Tibial nerve (tissue), 4 donors: ENCODE results near the gene GLUD1. TPM values are rescaled to one million over a fixed set of nuclear protein-coding genes. Genes with fewer than 3 reads are reported as not detected.
"Not testable (repeated sequence)": the region's sequence is repeated elsewhere in the genome, so short reads cannot be mapped to it uniquely, and the experiment has no call there.

ENCODE experiments used
- DNase-seq, 2 donors: peaks; one replicate each; pipeline ENCODE4 v3.0.0-alpha.2; 2019; ENCODE audit warnings: low spot score in 2 of 2
- H3K27ac ChIP-seq, 4 donors: fragments of 200-600 bp; sonication (generic) in 3 of 4; one replicate each; pipeline ENCODE4 v1.5.1; 2017 to 2019; ENCODE audit warnings: mild to moderate bottlenecking in 1 of 4
- H3K27me3 ChIP-seq, 2 donors: fragments of 200-600 bp; sonication (generic) in 1 of 2; one replicate each; pipeline versions ENCODE4 v1.5.1 to v1.6.0; 2017 to 2019
- H3K36me3 ChIP-seq, 3 donors: fragments of 200-600 bp; sonication (generic); one replicate each; pipeline ENCODE4 v1.5.1; 2018 to 2019
- H3K4me1 ChIP-seq, 4 donors: fragments of 200-600 bp; sonication (generic) in 3 of 4; one replicate each; pipeline ENCODE4 v1.5.1; 2017 to 2019
- H3K4me3 ChIP-seq, 4 donors: fragments of 200-600 bp; sonication (generic) in 3 of 4; one replicate each; pipeline ENCODE4 v1.5.1; 2017 to 2019; ENCODE audit warnings: mild to moderate bottlenecking in 1 of 4, moderate library complexity in 1 of 4
- H3K9me3 ChIP-seq, 4 donors: fragments of 200-600 bp; sonication (generic) in 3 of 4; one replicate each; pipeline ENCODE4 v1.5.1; 2017 to 2019
- CTCF ChIP-seq, 5 experiments: fragments of 200-600 bp in 3 of 5; fragments of 450-650 bp in 2 of 5; sonication (generic) in 3 of 5; IDR thresholded peaks; one replicate each; pipeline ENCODE4 v1.5.1; 2016 to 2019; ENCODE audit warnings: antibody characterized with exemption in 5 of 5, mild to moderate bottlenecking in 3 of 5, moderate library complexity in 2 of 5
- EP300 ChIP-seq, 2 donors: sonication (generic); formaldehyde crosslinking; IDR thresholded peaks; one replicate each; pipeline ENCODE4 v1.6.1; 2017; ENCODE audit warnings: antibody characterized with exemption in 2 of 2, mild to moderate bottlenecking in 1 of 2
- POLR2A ChIP-seq, 2 donors: fragments of 450-650 bp; IDR thresholded peaks; one replicate each; pipeline ENCODE4 v1.6.1; 2017; ENCODE audit warnings: antibody characterized with exemption in 2 of 2, mild to moderate bottlenecking in 2 of 2, moderate library complexity in 2 of 2
- WGBS, 2 donors: methylation state at CpG; one replicate each; pipeline ENCODE4 v1.1.5; 2018; 5-methylcytosine and 5-hydroxymethylcytosine counted together
- total RNA-seq, 4 donors: library from RNA; depleted of rRNA; stranded (reverse); fragments of >200 nt; gene quantifications; one replicate each; pipeline ENCODE4 v1.1.0, GENCODE V29; 2016

GLUD1 gene
- total RNA-seq, 4 donors from 2014 or later, result 204 to 241 (median 223) TPM

GRCh38 chr10:87053111-87053510 is 41.5 kb downstream of the GLUD1 start:
- peaks cover 0 to 14% (median 2%) of the 10 kb centered on the region in 4 donors for H3K4me1 ChIP-seq
- H3K27me3 ChIP-seq, result no peaks in the 10 kb centered on the region
- H3K27ac ChIP-seq, result peak overlapping the region in 2 of 4 donors; percentile 38 to 56
- no peaks in the 10 kb centered on the region for H3K9me3 ChIP-seq
- DNase-seq, result peak in 1 of 2 donors; percentile 13
- no peak overlapping the region for H3K4me3 ChIP-seq
- TF ChIP-seq POLR2A (IDR thresholded peaks at IDR 0.05), result no peak
- TF ChIP-seq CTCF (IDR thresholded peaks at IDR 0.05), result no peak
- peak; percentile 13 to 55 for TF ChIP-seq EP300 (IDR thresholded peaks at IDR 0.05)
- peaks cover 0 to 94% (median 20%) of the 10 kb centered on the region in 3 donors for H3K36me3 ChIP-seq
- WGBS, 2 donors, result 36 to 50% methylated on average over 3 of the region's 3 CpGs

GRCh38 chr10:87045434-87045938 is 49.2 kb downstream of the GLUD1 start:
- H3K4me3 ChIP-seq, result no peak overlapping the region
- no peaks in the 10 kb centered on the region for H3K27me3 ChIP-seq
- peaks cover 0 to 78% (median 0%) of the 10 kb centered on the region in 3 donors for H3K36me3 ChIP-seq
- no peak overlapping the region for H3K27ac ChIP-seq
- no peak for DNase-seq
- TF ChIP-seq POLR2A (IDR thresholded peaks at IDR 0.05) (no peak), CTCF (IDR thresholded peaks at IDR 0.05) (no peak), EP300 (IDR thresholded peaks at IDR 0.05) (no peak)
- WGBS, 2 donors, result 95 to 100% methylated on average over 6 of the region's 6 CpGs
- H3K9me3 ChIP-seq, result peaks cover 0 to under 1% (median 0%) of the 10 kb centered on the region in 4 donors
- no peaks in the 10 kb centered on the region for H3K4me1 ChIP-seq

GRCh38 chr10:87043579-87043978 is 51.1 kb downstream of the GLUD1 start:
- H3K9me3 ChIP-seq, result peaks cover 0 to 17% (median 0%) of the 10 kb centered on the region in 4 donors
- not testable (repeated sequence) for H3K4me1 ChIP-seq, H3K27ac ChIP-seq, DNase-seq, H3K4me3 ChIP-seq, H3K27me3 ChIP-seq
- peaks cover 0 to 70% (median 0%) of the 10 kb centered on the region in 3 donors for H3K36me3 ChIP-seq
- 96 to 98% methylated on average over 7 of the region's 7 CpGs for WGBS, 2 donors

GRCh38 chr10:87038786-87039185 is 55.9 kb downstream of the GLUD1 start:
- Histone ChIP-seq H3K9me3 (peaks cover 0 to 28% (median 0%) of the 10 kb centered on the region in 4 donors), H3K4me1 (no peaks in the 10 kb centered on the region), H3K4me3 (no peak overlapping the region), H3K27me3 (no peaks in the 10 kb centered on the region), H3K27ac (no peak overlapping the region), H3K36me3 (peaks cover 0 to 22% (median 0%) of the 10 kb centered on the region in 3 donors)
- TF ChIP-seq EP300 (IDR thresholded peaks at IDR 0.05) (no peak), CTCF (IDR thresholded peaks at IDR 0.05) (no peak), POLR2A (IDR thresholded peaks at IDR 0.05) (no peak)
- WGBS, 2 donors, result 80 to 85% methylated on average over 1 to 2 of the region's 2 CpGs
- no peak for DNase-seq

GRCh38 chr10:87038286-87038717 is 56.3 kb downstream of the GLUD1 start:
- no peak for TF ChIP-seq EP300 (IDR thresholded peaks at IDR 0.05)
- no peak for TF ChIP-seq CTCF (IDR thresholded peaks at IDR 0.05)
- H3K9me3 ChIP-seq, result peaks cover 0 to 28% (median 0%) of the 10 kb centered on the region in 4 donors
- 96% methylated on average over 3 of the region's 3 CpGs for WGBS, 2 donors
- no peaks in the 10 kb centered on the region for H3K4me1 ChIP-seq
- H3K36me3 ChIP-seq, result peaks cover 0 to 17% (median 0%) of the 10 kb centered on the region in 3 donors
- H3K4me3 ChIP-seq, result no peak overlapping the region
- no peak for DNase-seq
- H3K27me3 ChIP-seq, result no peaks in the 10 kb centered on the region
- no peak overlapping the region for H3K27ac ChIP-seq
